ENCODE results near the gene TMPRSS3.
A peak's percentile ranks its signal among the peaks of the same experiment; 100 is the strongest.

The TMPRSS3 gene

DNA sequence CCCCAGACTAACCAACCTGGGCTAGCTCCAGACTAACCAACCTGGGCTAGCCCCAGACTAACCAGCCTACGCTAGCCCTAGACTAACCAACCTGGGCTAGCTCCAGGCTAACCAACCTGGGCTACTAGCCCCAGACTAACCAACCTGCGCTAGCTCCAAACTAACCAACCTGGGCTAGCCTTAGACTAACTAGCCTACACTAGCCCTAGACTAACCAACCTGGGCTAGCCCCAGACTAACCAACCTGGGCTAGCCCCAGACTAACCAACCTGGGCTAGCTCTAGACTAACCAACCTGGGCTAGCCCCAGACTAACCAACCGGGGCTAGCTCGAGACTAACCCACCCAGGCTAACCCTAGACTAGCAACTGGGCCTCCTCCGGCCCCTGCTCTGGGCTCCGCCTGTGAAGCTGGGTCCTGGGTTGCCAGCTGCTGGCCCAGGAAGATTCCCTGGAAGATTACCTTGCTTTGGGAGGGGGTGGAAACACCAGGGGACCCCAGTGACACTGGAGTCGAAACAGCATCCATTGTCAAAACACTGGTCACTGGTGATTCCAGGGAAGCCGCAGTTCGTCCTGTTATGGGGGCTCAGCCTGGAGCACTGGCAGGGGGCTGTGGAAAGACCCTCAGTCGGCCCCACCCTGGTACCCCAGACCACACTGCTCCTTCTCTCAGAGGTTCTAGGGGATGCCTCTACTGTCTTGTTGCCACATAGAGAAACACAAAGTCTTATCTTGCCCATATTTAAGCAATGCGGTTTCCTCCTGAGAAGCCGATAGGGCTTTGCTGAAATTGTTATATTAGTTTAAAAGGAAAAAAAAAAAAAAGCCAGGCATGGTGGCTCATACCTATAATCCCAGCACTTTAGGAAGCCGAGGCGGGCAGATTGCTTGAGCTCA, 46.2 kb downstream of the TMPRSS3 start:
- no peak for DNase-seq

DNA sequence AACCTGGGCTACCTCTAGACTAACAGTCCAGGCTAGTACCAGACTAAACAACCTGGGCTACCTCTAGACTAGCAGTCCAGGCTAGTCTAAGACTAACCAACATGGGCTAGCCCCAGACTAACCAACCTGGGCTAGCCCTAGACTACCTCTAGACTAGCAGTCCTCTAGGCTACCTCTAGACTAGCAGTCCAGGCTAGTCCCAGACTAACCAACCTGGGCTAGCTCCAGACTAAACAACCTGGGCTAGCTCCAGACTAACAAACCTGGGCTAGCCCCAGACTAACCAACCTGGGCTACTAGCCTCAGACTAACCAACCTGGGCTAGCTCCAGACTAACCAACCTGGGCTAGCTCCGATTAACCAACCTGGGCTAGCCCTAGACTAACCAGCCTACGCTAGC, 47.1 kb downstream of the TMPRSS3 start:
- DNase-seq: no peak

DNA sequence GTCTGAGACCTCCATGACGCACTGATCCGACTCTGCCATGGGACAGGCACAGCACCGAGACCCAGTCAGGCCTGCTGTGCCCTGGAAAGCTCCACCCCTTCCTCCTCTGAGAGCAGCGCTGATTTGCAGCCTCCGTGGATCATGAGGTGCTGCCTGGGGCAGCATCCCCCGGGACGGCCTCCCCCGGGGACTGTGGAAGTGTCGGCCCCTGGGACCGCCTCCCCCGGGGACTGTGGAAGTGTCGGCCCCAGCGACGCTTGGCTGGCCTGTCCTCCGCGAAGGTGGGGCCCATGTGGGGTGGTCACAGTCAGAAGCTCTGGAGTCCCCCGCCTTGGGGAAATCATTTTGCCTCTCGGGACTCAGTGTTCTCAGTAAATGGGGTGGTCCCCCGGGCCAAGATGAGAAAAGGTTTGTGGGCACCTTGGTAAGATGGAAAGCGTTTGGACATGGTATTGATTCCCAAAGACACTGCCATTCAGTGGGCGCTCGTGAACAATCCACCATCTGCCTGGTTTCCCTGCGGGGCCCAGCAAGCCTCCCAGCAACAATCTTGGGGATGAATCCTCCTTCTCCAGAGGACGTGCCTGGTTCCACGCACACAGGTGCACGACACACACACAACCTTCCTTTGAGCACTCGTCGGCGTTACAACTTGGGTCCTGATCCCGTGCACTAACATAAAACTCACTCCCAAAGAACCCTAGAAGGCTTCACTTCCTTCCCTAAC, 48.1 kb downstream of the TMPRSS3 start:
- DNase-seq: no peak

DNA sequence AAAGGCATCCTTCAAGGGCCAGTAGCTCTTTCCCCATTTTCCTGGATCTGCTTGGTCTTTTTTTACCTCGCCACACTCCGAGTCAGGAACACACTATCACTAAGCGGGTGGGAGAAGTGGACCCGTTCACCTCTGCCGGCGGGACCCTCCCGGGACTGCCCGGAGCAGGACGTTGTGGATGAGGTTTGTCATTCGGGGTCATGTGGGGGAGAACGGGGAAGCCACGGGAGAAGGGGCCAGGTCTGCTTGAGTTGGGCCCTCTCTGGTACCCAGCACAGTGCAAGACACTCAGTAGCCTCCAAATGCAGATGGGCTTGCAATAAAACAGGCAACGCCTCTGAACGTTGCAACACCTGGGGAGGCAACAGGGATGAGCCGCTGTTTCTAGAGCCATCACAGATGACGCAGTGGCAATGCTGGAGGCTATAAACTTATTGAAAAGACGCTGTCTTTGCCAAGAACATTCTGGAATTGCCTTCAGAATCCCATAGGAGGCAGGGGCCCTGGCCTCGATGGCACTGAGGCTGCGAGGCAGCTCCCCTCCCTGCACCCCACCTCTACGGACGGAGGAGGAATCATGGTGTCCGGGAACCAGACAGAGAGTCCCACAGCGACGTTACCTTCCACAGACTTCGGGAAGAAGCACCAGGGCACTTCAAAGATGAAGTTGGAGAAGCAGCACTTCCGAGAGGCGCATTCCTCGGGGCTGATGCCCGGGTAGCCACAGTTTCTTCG, 48.8 kb downstream of the TMPRSS3 start:
- DNase-seq: no peak

DNA sequence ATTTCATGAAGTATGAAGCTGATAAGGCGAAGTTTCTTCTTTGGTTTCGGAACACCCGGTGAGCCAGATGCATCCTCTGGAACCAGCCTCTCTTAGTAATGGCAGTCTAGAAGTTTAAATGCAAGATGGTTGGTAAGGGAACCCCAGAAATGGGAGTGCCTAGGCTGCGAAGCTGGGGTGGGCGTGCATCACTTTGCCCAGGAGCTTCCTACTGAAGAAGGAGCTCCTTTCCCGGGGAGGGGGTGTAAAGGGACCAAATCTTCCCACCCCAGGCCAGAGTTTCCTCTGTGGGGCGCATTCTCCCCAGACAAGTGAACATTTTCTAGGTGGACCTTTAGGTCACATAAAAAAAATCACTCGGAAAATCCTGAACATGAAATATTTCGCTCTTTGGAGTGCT, 49.4 kb downstream of the TMPRSS3 start:
- no peak for DNase-seq

DNA sequence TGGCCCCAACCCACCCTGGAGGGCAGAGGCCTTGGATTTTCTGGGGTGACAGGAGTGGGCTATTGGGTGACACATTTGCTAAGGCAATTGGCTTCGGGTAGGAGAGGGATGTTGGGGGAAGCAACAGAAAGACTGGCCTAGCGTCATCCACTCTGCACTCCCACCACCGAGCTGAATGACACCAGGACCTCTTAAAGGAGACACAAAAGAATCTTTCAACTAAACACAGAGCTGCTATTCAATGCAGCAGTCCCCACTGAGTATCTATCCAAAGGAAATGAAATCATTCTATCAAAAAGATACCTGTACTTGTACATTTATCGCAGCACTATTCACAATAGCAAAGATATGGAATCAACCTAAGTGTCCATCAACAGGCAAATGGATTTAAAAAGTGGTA, 51.2 kb downstream of the TMPRSS3 start:
- no peak for DNase-seq

DNA sequence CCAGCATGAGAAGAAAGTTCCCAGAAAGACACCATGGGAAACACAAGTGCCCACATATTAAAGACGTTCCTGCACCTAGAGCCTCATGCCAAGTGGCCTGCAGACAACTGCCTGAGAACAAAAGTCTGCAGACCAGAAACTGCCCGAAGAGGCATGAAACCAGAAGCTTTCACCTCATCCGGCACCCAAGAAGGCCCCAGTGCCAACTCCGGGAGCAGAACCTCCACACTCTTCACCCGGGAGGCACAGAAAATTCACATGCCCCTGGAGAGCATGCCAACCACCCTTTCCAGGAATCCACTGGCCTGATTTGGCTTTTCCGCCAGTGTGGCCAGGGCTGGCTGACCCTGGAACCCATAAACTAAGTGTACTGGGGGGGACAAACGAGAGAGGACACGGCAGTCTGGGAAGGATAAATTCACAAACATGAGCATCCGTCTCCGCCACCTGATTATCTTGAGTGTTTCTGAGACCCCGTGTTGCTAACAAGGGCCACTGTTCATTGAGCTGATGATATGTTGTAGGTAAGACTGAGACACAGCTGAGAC, 51.8 kb downstream of the TMPRSS3 start:
- no peak for DNase-seq

DNA sequence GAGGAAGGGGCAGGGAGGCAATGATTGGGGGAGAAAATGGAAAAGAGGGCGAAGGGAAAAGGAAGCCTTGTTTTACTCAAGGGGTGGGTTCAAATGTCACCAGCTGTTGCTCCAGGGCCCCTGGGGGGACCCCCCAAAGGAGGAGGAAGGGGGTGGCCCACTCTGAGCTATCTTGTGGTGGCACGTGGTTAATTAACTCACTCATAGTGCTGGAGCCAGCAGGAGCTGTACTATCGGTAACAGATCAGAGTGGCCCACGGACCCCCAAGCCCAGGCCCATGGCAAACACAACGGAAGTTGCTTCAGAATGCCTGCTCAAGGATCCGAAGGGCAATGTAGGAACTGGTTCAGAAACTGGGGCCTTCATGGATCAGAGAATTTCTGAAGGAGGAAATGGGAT, 52.3 kb downstream of the TMPRSS3 start:
- no peak for DNase-seq

DNA sequence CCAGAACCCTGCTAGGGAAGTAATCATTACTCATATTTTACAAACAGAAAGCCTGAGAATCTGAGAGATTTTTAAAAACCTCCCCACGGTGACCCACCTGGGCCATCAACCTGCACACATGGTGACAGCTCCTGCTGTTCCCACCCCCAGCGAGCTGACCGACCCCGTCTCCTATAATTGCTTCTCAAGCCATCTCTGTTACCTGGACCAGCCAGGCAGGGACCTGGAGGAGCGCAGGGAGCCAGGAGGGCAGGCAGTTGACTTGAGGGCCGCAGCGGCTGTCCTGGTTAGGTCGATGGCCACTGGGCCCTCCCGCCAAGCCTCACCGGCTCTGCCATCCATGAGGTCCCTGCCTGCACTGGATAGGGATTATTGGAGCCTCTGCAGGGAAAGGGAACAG, 52.8 kb downstream of the TMPRSS3 start:
- DNase-seq: no peak

DNA sequence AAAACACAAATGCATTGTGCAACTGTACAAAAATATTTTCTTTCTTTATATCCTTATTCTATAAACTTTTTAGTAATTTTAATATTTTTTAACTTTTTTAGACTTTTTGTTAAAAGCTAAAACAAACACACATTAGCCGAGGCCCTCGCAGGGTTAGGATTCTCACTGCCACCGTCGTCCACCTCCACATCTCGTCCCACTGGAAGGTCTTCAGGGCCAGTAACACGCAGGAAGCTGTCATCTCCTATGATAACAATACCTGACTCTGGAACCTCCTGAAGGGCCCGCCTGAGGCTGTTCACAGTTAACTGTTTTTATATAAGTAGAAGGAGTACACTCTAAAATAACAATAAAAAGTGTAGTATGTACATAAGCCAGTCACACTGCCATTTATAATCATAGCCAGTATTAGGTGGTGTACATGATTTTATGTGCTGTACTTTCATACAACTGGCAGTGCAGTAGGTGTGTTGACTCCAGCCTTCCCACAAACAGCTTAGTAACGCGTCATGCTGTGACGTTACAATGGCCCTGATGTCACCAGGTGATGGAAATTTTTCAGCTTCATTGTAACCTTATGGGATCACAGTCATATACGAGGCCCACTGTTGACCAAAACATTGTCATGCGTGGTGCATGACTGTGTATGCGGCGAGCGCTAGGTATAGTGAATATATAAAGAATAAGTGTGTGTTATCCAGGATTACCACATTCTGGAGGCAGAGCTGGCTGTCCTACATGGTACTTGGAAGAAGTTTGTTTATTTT, 53.9 kb downstream of the TMPRSS3 start:
- DNase-seq: no peak

DNA sequence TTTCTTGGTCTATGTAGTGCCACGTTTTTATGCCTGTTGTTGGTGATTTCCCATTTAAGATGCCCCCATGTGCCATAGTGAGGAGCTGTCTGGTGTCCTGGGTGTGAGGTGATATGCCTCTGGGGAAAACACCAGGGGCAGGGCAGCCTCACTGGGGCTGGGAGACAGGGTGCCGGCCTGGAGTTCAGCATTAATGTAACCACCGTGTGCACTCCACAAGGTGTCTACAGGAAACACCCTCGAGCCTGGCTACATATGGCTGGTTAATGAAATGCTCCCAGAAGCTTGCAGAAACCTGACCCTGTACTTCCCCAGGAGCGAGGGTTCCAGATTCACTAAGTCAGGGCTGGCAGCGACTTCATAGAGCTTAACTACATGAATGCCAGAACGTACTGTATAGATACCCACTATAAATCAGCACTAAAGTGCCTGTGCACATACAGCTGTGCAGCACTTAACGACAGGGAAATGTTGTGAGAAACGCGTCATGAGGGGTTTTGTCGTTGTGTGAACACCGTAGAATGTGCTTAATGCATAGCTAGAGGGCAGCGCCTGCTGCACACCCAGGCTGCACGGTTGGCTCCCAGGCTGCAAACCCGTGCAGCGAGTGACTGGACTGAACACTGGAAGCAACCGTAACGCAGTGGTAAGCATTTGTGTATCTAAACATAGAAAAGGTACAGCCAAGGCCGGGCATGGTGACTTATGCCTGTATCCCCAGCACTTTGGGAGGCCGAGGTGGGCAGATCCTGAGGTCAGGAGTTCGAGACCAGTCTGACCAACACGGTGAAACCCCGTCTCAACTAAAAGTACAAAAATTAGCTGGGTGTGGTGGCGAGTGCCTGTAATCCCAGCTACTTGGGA, 55.4 kb downstream of the TMPRSS3 start:
- no peak for DNase-seq

DNA sequence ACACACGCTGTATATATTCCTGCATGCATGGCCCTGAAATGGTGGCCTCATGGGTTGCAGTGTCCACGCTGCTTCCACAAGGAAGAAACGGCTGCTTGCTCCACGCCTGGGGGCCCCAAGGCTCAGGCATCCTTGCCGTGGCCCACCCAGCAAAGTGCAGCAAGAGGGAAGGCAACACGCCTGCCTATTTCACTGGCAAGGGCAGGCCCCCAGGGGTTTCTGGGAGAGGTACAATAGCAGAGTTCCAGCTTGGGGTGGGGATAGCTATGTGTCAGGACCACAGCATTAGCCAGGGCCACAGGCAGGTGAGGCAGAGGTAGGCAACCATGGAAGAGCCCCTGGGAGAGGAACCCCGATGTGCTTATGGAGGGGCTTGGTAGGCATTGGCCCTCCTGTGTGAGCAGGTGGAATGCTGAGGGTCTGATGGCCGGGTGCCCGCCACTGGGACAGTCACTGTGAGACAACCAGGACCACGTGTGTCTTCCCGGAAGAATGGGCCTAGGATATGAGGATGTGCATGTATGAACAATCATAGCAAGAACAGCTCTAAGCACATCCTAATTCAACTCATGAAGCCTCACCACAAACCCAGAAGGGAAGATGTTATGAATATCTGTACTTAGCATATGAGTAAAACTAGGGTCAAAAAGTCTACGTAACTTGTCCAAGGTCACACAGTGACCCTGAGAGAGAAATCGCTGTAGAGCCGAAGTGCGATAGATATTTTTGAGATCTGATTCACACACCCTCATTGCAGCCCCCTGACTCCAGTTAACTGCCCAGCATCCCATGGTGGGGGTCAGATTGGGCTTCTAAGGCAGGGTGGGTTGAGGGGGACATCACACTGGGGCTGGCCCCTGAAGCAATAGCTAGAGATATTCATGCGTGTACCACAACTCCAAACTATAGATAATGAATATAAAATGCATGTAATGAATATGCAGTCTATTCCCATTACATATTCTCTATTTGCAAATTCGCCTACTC, 56.8 kb downstream of the TMPRSS3 start:
- no peak for DNase-seq

DNA sequence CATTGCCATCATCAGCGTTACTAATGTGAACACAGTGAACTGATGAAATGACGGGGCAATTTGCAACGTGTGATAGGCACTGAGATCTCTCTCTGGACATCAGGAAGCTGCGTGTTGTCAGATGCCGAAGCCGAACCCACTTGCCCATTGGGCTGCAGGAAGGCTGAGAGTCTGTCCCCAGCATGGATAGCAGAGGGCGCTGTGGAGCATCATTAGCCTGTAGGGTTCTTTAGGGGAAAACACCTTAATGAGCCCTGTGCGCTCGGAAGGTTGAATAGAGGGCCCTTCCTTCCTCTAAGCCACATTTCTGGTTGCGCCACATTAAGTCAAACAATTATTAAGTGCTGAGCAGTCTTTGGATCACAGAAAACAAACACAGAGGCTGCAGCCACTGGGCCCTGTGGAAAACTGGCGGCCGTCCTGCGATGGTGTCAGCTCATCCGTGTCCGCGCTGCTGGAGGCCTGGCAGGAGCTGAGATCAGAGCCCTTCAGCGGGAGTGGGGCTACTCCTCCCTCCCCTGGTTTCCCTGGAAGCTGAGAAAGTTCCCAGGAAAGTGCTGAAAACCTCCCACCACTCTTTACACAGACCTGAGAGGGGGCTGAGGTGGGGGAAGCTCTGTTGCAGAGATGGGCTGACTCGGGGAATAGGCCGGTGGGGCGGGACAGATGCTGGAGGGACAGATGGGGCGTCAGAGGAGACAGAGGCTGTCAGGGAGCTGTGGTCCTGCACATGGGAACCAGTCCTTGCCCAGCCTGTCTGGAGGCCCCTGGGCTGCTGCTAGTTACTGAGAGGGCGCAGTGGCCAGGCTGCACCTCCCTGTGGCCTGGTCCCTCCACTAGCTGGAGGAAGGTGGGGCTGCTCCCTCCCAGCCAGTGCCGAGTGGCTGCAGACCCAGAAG, 57.8 kb downstream of the TMPRSS3 start:
- DNase-seq: peak; percentile 72

DNA sequence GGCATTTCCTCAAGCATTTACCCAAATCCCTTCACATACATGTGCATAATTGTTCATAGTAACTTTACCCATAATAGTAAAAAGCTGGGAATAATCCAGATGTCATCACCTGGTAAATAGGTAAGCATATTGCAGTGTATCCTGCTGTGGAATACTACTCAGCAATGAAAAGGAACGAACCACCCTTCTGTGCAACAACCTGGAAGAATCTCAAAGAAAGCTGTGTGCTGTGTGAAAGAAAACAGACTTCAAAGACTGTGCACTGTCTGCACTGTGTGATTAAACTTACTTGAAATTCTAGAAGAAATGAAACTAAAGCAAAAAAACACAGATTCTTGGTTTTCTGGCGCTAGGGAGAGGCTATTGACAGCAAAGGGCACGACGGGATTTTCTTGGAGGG, 58.6 kb downstream of the TMPRSS3 start:
- DNase-seq: no peak

DNA sequence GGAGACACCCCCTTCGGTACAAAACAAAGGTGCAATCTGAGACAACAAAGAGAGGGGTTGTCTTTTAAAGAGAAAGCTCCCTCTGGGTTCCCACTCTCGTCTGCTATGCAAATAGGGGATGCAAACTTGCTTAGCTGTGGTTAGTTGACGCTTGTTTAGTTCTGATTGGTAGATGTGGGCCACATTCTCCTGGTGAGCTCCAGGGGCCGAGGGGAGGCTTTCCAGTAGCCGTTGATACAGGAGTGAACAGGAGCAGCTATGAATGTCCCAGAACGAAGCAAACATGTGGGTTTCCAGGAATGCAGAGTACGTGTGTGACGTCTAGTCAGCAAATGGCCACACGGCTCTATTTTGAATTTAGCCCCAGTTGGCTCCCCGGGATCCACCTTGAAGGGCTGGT, 59.8 kb downstream of the TMPRSS3 start:
- no peak for DNase-seq

DNA sequence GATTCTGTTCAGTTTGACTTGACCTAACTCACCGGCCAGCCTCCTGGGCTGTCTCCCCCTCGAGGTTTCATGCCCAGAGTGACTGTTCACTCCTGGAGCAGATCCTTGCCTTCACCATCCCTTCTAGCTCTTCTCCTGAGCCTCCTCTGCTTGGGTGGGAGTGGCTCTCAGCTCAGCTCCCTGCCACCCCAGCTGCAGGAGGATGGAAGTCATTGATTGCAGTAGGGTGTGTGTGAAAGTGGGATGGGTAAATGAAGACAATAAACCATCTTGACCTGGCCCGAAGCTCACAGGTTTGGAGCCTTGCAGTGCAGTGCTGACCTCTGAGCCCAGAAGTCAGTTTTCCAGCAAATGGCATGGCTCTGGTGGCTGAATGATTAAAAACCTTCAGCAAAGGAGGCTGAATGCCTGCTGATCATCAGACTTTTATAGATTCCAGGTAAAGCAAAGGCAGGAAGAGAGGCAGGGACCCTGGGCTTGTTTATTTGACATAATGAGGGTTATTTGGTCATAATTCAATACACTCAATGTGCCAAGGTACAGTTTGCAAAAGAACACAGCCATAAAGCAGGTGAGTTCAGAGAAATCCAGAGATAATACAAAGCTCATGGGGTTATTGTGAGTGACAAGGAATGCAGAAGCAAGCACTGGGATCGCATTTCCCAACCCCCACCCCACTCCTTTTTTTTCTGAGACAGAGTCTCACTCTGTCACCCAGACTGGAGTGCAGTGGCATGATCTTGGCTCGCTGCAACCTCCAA, 63.1 kb downstream of the TMPRSS3 start:
- no peak for DNase-seq

DNA sequence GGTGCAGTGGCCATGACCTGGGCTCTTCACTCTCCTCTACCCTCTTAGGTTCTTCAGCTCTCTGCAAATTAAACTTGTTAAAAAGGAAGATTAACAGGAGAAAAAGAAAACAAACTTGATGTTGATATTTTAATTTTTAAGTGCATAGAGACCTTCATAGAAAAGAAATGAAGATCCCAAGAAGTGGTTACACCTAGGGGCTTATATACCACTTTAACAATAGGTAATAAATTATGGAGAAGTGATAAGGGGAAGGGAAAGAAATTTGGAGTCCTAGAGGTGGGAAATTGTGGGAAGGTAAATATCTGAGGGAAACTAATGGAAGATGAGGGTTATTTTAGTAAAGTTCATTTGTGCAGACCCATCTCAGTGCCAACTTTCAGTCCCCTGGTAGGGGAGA, 64.2 kb downstream of the TMPRSS3 start:
- DNase-seq: no peak

Measured in midbrain (tissue), 1 donor.